ENCODE measurements around the gene PBX3. TPM values are rescaled to one million over a fixed set of nuclear protein-coding genes. Genes with fewer than 3 reads are reported as not detected.

PBX3 gene
- total RNA-seq, 1 experiment from 2014 or later = 46.0 TPM

GRCh38 chr9:125995006-125995405 lies 247.8 kb downstream of the PBX3 start:
- H3K4me3 Mint-ChIP-seq = no peak overlapping the region
- H3K36me3 Mint-ChIP-seq (ENCODE audit: insufficient read depth in 1 of 3, low read depth in 3 of 3) = no peaks in the 10 kb centered on the region
- H3K27ac Mint-ChIP-seq = no peak overlapping the region
- Histone ChIP-seq H3K23ac (ENCODE audit: insufficient read length, low read depth, low read length) (no peak overlapping the region), H3K27ac (ENCODE audit: insufficient read length, low read depth, low read length) (no peak overlapping the region), H3K9me3 (ENCODE audit: control insufficient read depth, low read depth, low read length) (no peaks in the 10 kb centered on the region), H3T11ph (ENCODE audit: low read length) (no peak overlapping the region), H4K8ac (replicated peaks; ENCODE audit: insufficient read length, low read depth, low read length) (no peak overlapping the region), H3K4me2 (ENCODE audit: insufficient read depth, insufficient read length, low read length) (no peak overlapping the region), H4K91ac (ENCODE audit: insufficient read length, low read depth, low read length) (no peak overlapping the region), H2BK12ac (ENCODE audit: insufficient read length, low read depth, low read length) (no peak overlapping the region), H2AK5ac (ENCODE audit: insufficient read length, low read length) (no peak overlapping the region), H4K5ac (ENCODE audit: insufficient read length, low read depth, low read length) (no peak overlapping the region), H3K79me2 (ENCODE audit: insufficient read depth, low read length) (no peaks in the 10 kb centered on the region), H3K14ac (ENCODE audit: insufficient read depth, low read length) (no peak overlapping the region), H4K20me1 (ENCODE audit: control insufficient read depth, insufficient read depth, insufficient read length) (no peaks in the 10 kb centered on the region), H2BK20ac (ENCODE audit: low read depth, low read length, poor library complexity, severe bottlenecking) (no peak overlapping the region), H3K18ac (ENCODE audit: insufficient read length, low read depth, low read length) (no peak overlapping the region), H3K23me2 (ENCODE audit: insufficient read length, low read depth, low read length, poor library complexity, severe bottlenecking) (no peaks in the 10 kb centered on the region), H2BK15ac (ENCODE audit: low read depth, low read length) (no peak overlapping the region), H2BK5ac (ENCODE audit: insufficient read length, low read length) (no peak overlapping the region), H3K27me3 (ENCODE audit: insufficient read depth, low read length) (no peaks in the 10 kb centered on the region), H2BK120ac (ENCODE audit: low read depth, low read length, poor library complexity, severe bottlenecking) (no peak overlapping the region), H3K56ac (ENCODE audit: insufficient read length, low read depth, low read length) (no peak overlapping the region), H3K4ac (ENCODE audit: low read depth, low read length) (no peak overlapping the region), H3K9ac (ENCODE audit: extremely low read depth, insufficient read length, low read length) (no peak overlapping the region), H3K79me1 (ENCODE audit: insufficient read depth, low read depth, low read length, poor library complexity, severe bottlenecking) (no peaks in the 10 kb centered on the region), H3K4me1 (ENCODE audit: insufficient read depth, low read length) (no peaks in the 10 kb centered on the region), H2AFZ (ENCODE audit: low read length) (no peak overlapping the region)
- no peaks in the 10 kb centered on the region; a peak in 2 of 5 replicates for H3K9me3 Mint-ChIP-seq
- peaks cover 4 to 21% of the 10 kb centered on the region in 2 experiments; a peak in 3 of 4 replicates for H3K4me1 Mint-ChIP-seq
- TF ChIP-seq CTCF (conservative IDR thresholded peaks at IDR 0.05) = no peak
- WGBS (ENCODE audit: extremely low coverage, insufficient read length, low lambda C conversion rate) = no CpG with 5 or more reads among the region's 5 CpGs
- no peak for DNase-seq
- H3K27me3 Mint-ChIP-seq (ENCODE audit: low read depth) = no peaks in the 10 kb centered on the region
